Left renal pelvis (tissue), 4 donors: ENCODE measurements around the gene DIPK1A. TPM values are rescaled to one million over a fixed set of nuclear protein-coding genes. Genes with fewer than 3 reads are reported as not detected.
"Not testable (repeated sequence)": the region's sequence is repeated elsewhere in the genome, so short reads cannot be mapped to it uniquely, and the experiment has no call there.

ENCODE experiments used
- DNase-seq, 4 donors: peaks; one replicate each; pipeline ENCODE4 v3.0.0-alpha.2; 2013; ENCODE audit warnings: low read depth in 4 of 4, low spot score in 3 of 4
- polyA plus RNA-seq, 4 donors: library from polyadenylated mRNA; unstranded; fragments of 120-200 nt; gene quantifications; one replicate each; pipeline ENCODE4 v1.2.1, GENCODE V29; 2013; ENCODE audit not compliant: insufficient read length in 4 of 4

The DIPK1A gene
- polyA plus RNA-seq, 4 donors = 8.9 to 11.1 (median 9.4) TPM

GRCh38 chr1:92922356-92923035, 38.8 kb downstream of the DIPK1A start:
- no peak for DNase-seq

- no peak for DNase-seq
Observed at GRCh38 chr1:92921031-92922023, 39.9 kb downstream of the DIPK1A start.

- no peak for DNase-seq
Observed at GRCh38 chr1:92916899-92917298, 44.4 kb downstream of the DIPK1A start.

GRCh38 chr1:92915547-92915946, 45.7 kb downstream of the DIPK1A start:
- no peak for DNase-seq

- no peak for DNase-seq
Observed at GRCh38 chr1:92913093-92913819, 48.0 kb downstream of the DIPK1A start.

GRCh38 chr1:92910081-92910480, 51.2 kb downstream of the DIPK1A start:
- DNase-seq = no peak

- DNase-seq = no peak
Observed at GRCh38 chr1:92909321-92909720, 51.9 kb downstream of the DIPK1A start.

- DNase-seq = no peak
Observed at GRCh38 chr1:92907949-92908684, 53.1 kb downstream of the DIPK1A start.

GRCh38 chr1:92903765-92904164, 57.5 kb downstream of the DIPK1A start:
- no peak for DNase-seq

- no peak for DNase-seq
Observed at GRCh38 chr1:92902406-92902744, 58.9 kb downstream of the DIPK1A start.

- no peak for DNase-seq
Observed at GRCh38 chr1:92901699-92902405, 59.4 kb downstream of the DIPK1A start.

GRCh38 chr1:92901126-92901525, 60.1 kb downstream of the DIPK1A start:
- no peak for DNase-seq

- no peak for DNase-seq
Observed at GRCh38 chr1:92900539-92900938, 60.7 kb downstream of the DIPK1A start.

- DNase-seq = no peak
Observed at GRCh38 chr1:92899780-92900179, 61.5 kb downstream of the DIPK1A start.

- not testable (repeated sequence) for DNase-seq
Observed at GRCh38 chr1:92898053-92898452, 63.2 kb downstream of the DIPK1A start.

- no peak for DNase-seq
Observed at GRCh38 chr1:92887465-92887864, 73.8 kb downstream of the DIPK1A start.

- DNase-seq = no peak
Observed at GRCh38 chr1:92886886-92887419, 74.3 kb downstream of the DIPK1A start.

- DNase-seq = no peak
Observed at GRCh38 chr1:92884195-92884594, 77.1 kb downstream of the DIPK1A start.

- DNase-seq = no peak
Observed at GRCh38 chr1:92883297-92883696, 78.0 kb downstream of the DIPK1A start.

GRCh38 chr1:92882819-92883218, 78.4 kb downstream of the DIPK1A start:
- no peak for DNase-seq
